GM23338 (cell line): Measurements from ENCODE around the gene EXOSC5. TPM values are rescaled to one million over a fixed set of nuclear protein-coding genes. Genes with fewer than 3 reads are reported as not detected.

ENCODE experiments used
- ATAC-seq: fragments of 200-7000 bp; cut with Tn5 transposase; 3 replicates; pipeline ENCODE4 v1.9.1; 2020
- DNase-seq: peaks from one replicate; pipeline ENCODE4 v3.0.0-alpha.2; 2015; ENCODE audit warnings: low spot score
- H2AFZ ChIP-seq: fragments of 200-600 bp; sonication (generic); 2 replicates; pipeline ENCODE4 v1.8.0; 2016; ENCODE audit warnings: antibody characterized with exemption, mild to moderate bottlenecking, moderate library complexity
- H3F3A ChIP-seq: fragments of 200-600 bp; sonication (generic); replicated peaks from 2 replicates; pipeline ENCODE4 v1.8.0; 2017; ENCODE audit warnings: antibody characterized with exemption, mixed run types, low read depth
- H3K27ac ChIP-seq: fragments of 200-600 bp; sonication (generic); 2 replicates; pipeline ENCODE4 v1.6.1; 2016; ENCODE audit warnings: low read depth
- H3K27me3 ChIP-seq: fragments of 200-600 bp; sonication (generic); 2 replicates; pipeline ENCODE4 v1.8.0; 2016; ENCODE audit warnings: mild to moderate bottlenecking, mixed run types, moderate library complexity; ENCODE audit not compliant: insufficient read depth
- H3K36me3 ChIP-seq: fragments of 200-600 bp; sonication (generic); 2 replicates; pipeline ENCODE4 v1.8.0; 2016; ENCODE audit warnings: mild to moderate bottlenecking; ENCODE audit not compliant: insufficient read depth
- H3K4me1 ChIP-seq: fragments of 200-600 bp; sonication (generic); 2 replicates; pipeline ENCODE4 v1.8.0; 2016; ENCODE audit warnings: mild to moderate bottlenecking, moderate library complexity; ENCODE audit not compliant: insufficient read depth
- H3K4me2 ChIP-seq: fragments of 200-600 bp; sonication (generic); 2 replicates; pipeline ENCODE4 v1.7.1; 2017; ENCODE audit warnings: mixed run types
- H3K4me3 ChIP-seq: fragments of 200-600 bp; sonication (generic); 2 replicates; pipeline ENCODE4 v1.6.1; 2016; ENCODE audit warnings: mixed run types
- H3K79me2 ChIP-seq: fragments of 200-600 bp; sonication (generic); replicated peaks from 2 replicates; pipeline ENCODE4 v1.8.0; 2017; ENCODE audit warnings: mild to moderate bottlenecking; ENCODE audit not compliant: insufficient read depth
- H3K9me2 ChIP-seq: fragments of 200-600 bp; sonication (generic); 2 replicates; pipeline ENCODE4 v1.8.0; 2017; ENCODE audit not compliant: insufficient read depth
- H4K20me1 ChIP-seq: fragments of 200-600 bp; sonication (generic); replicated peaks from 2 replicates; pipeline ENCODE4 v1.8.0; 2017; ENCODE audit warnings: mild to moderate bottlenecking; ENCODE audit not compliant: insufficient read depth
- H3K27ac Mint-ChIP-seq: 2 replicates; pipeline ENCODE4 v1.8.0; 2020; ENCODE audit warnings: inconsistent platforms, mild to moderate bottlenecking, moderate library complexity, mixed read lengths
- H3K27me3 Mint-ChIP-seq: 3 replicates; pipeline ENCODE4 v1.8.0; 2022; ENCODE audit warnings: low read depth, mild to moderate bottlenecking, moderate library complexity, mixed read lengths, inconsistent platforms; ENCODE audit not compliant: insufficient read depth, poor library complexity
- H3K36me3 Mint-ChIP-seq: 3 replicates; pipeline ENCODE4 v1.8.0; 2021; ENCODE audit warnings: low read depth, mild to moderate bottlenecking, inconsistent platforms, moderate library complexity, mixed read lengths
- H3K4me1 Mint-ChIP-seq: 3 replicates; pipeline ENCODE4 v1.8.0; 2020; ENCODE audit warnings: mild to moderate bottlenecking, inconsistent platforms, mixed read lengths
- H3K4me3 Mint-ChIP-seq: 3 replicates; pipeline ENCODE4 v1.8.0; 2021; ENCODE audit warnings: moderate library complexity, mild to moderate bottlenecking, inconsistent platforms, mixed read lengths
- H3K9me3 Mint-ChIP-seq: 3 replicates; pipeline ENCODE4 v1.8.0; 2020; ENCODE audit warnings: moderate library complexity, mild to moderate bottlenecking, inconsistent platforms, mixed read lengths
- CTCF ChIP-seq, 2 experiments: fragments of 200-600 bp in 1 of 2; sonication (generic) in 1 of 2; conservative IDR thresholded peaks; 2 replicates each; pipeline versions ENCODE4 v1.5.1 to v1.6.1; 2016 to 2017; ENCODE audit warnings: antibody characterized with exemption in 2 of 2, low read depth in 2 of 2, mild to moderate bottlenecking in 2 of 2, moderate library complexity in 1 of 2
- EZH2 ChIP-seq: fragments of 200-600 bp; sonication (generic); IDR thresholded peaks from one replicate; pipeline ENCODE4 v1.8.0; 2017; ENCODE audit warnings: antibody characterized with exemption, mild to moderate bottlenecking, low read depth; ENCODE audit not compliant: unreplicated experiment
- EZH2phosphoT487 ChIP-seq: fragments of 200-600 bp; sonication (generic); IDR thresholded peaks from one replicate; pipeline ENCODE4 v1.8.1; 2018; ENCODE audit warnings: antibody characterized with exemption; ENCODE audit not compliant: unreplicated experiment
- STAT1 ChIP-seq: IDR thresholded peaks from one replicate; pipeline ENCODE4 v1.6.1; 2016; ENCODE audit warnings: antibody characterized with exemption; ENCODE audit not compliant: unreplicated experiment
- ZNF114 ChIP-seq: fragments of 250-450 bp; sonication (Bioruptor Pico); IDR thresholded peaks from 2 replicates; pipeline ENCODE4 v1.5.0; 2020; ENCODE audit warnings: mild to moderate bottlenecking, moderate library complexity
- ZNF331 ChIP-seq: fragments of 250-450 bp; sonication (Bioruptor Pico); IDR thresholded peaks from 2 replicates; pipeline ENCODE4 v1.5.0; 2020; ENCODE audit warnings: low read depth, mild to moderate bottlenecking, moderate library complexity
- ZNF462 ChIP-seq: fragments of 250-450 bp; sonication (Bioruptor Pico); IDR thresholded peaks from 2 replicates; pipeline ENCODE4 v1.5.0; 2020; ENCODE audit warnings: mild to moderate bottlenecking, moderate library complexity
- polyA plus RNA-seq: library from polyadenylated mRNA; unstranded; fragments of >200 nt; fragmentation: Nextera tagmentation; extraction: Ambion mirVana; gene quantifications from 2 replicates; pipeline ENCODE4 v1.2.1, GENCODE V29; 2016
- total RNA-seq: library from RNA; depleted of rRNA; stranded (reverse); fragments of >200 nt; shearing (Covaris generic); gene quantifications from 2 replicates; pipeline ENCODE4 v1.2.3, GENCODE V29; 2014
- TF ChIP-seq, protein P1 (sequence below): IDR thresholded peaks from 2 replicates; pipeline ENCODE4 v1.6.1; 2016; ENCODE audit warnings: antibody characterized with exemption

Gene EXOSC5
- total and polyA plus RNA-seq, 2 experiments from 2014 or later, result 65.1 to 125 TPM

- TF ChIP-seq ZNF462 (no peak), EZH2 (no peak), EZH2phosphoT487 (no peak), STAT1 (no peak), ZNF331 (CRISPR knock-in tag) (no peak), ZNF114 (no peak)
These were observed 31.3 kb upstream of the EXOSC5 start (continued) for GRCh38 chr19:41428481-41428859.

- peaks cover 12% of the 10 kb centered on the region for H3K4me1 ChIP-seq
- DNase-seq, result peak; percentile 63
- no peak overlapping the region for H3K27ac ChIP-seq
- H2AFZ ChIP-seq, result peak overlapping the region; percentile 85
- 0 out of 2 replicates have a peak, but pooled peaks cover 12% of the 10 kb centered on the region for H3F3A ChIP-seq
- H3K36me3 Mint-ChIP-seq, result peaks cover 23% of the 10 kb centered on the region
- peaks cover 18% of the 10 kb centered on the region for H3K4me1 Mint-ChIP-seq
- H3K27ac Mint-ChIP-seq, result peak overlapping the region; percentile 24
- no peaks in the 10 kb centered on the region for H3K36me3 ChIP-seq
- ATAC-seq, result peak; percentile 48
- H3K79me2 ChIP-seq, result no peaks in the 10 kb centered on the region
- peak overlapping the region; percentile 68 for H3K4me3 ChIP-seq
- H3K4me3 Mint-ChIP-seq, result peak overlapping the region; percentile 76
- H4K20me1 ChIP-seq, result no peaks in the 10 kb centered on the region; the same call in 1 of the 2 replicates
- TF ChIP-seq CTCF (conservative IDR thresholded peaks at IDR 0.05; ENCODE audit: low read depth in 2 of 2), result 0 out of 4 replicates have a peak, but pooled peaks of 1 of the 2 experiments have one; percentile 1
- TF ChIP-seq, protein P1, sequence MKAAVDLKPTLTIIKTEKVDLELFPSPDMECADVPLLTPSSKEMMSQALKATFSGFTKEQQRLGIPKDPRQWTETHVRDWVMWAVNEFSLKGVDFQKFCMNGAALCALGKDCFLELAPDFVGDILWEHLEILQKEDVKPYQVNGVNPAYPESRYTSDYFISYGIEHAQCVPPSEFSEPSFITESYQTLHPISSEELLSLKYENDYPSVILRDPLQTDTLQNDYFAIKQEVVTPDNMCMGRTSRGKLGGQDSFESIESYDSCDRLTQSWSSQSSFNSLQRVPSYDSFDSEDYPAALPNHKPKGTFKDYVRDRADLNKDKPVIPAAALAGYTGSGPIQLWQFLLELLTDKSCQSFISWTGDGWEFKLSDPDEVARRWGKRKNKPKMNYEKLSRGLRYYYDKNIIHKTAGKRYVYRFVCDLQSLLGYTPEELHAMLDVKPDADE, result no peak
- no peaks in the 10 kb centered on the region for H3K27me3 ChIP-seq
- no peaks in the 10 kb centered on the region for H3K9me2 ChIP-seq
- peak overlapping the region; percentile 95 for H3K4me2 ChIP-seq
- H3K9me3 Mint-ChIP-seq, result no peaks in the 10 kb centered on the region; the same call in 2 of the 3 replicates
- H3K27me3 Mint-ChIP-seq, result peaks cover 16% of the 10 kb centered on the region
These were observed 30.7 kb upstream of the EXOSC5 start for GRCh38 chr19:41427647-41428480.
